ENCODE results near the gene SMURF2. TPM values are rescaled to one million over a fixed set of nuclear protein-coding genes. Genes with fewer than 3 reads are reported as not detected.
"Not testable (repeated sequence)": the region's sequence is repeated elsewhere in the genome, so short reads cannot be mapped to it uniquely, and the experiment has no call there.

The SMURF2 gene
- total RNA-seq, 1 donor from 2014 or later = 78.5 TPM

DNA sequence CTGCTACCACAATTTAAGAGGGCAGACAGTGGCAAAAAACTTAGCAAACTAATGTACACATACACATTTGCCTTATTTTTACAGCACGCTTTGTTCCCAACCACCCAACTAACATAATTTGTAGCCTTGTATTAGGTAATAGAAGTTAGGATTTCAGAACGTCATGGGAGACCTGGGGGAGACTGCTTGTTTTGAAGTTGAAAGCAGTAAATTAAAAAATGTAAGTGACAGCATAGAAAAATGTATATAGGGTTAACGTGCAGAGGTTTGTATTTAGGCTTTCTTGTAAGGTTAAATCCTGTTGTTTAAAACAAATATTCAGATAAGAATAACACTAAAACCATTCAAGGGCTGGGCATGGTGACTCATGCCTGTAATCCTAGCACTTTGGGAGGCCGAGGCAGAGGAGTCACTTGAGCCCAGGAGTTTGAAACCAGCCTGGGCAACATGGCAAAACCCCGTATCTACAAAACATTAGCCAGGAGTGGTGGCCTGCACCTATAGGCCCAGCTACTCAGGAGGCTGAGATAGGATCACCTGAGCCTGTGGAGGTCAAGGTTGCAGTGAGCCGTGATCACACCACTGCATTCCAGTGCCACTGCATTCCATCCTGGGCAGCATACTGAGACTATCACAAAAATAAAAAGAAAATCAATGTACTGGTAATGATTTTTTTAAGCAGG is 2.3 kb upstream of the SMURF2 start:
- not testable (repeated sequence) for DNase-seq

DNA sequence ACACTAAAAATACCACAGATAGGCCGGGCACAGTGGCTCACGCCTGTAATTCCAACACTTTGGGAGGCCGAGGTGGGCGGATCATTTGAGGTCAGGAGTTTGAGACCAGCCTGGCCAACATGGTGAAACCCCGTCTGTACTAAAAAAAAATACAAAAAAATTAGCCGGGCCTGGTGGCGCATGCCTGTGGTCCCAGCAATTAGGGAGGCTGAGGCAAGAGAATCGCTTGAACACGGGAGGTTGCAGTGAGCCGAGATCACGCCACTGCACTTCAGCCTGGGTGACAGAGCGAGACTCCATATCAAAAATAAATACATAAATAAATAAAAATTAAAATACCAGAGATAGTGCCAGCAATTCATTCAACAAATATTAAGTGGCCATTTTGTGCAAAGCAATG is 1.7 kb upstream of the SMURF2 start:
- DNase-seq = not testable (repeated sequence)

DNA sequence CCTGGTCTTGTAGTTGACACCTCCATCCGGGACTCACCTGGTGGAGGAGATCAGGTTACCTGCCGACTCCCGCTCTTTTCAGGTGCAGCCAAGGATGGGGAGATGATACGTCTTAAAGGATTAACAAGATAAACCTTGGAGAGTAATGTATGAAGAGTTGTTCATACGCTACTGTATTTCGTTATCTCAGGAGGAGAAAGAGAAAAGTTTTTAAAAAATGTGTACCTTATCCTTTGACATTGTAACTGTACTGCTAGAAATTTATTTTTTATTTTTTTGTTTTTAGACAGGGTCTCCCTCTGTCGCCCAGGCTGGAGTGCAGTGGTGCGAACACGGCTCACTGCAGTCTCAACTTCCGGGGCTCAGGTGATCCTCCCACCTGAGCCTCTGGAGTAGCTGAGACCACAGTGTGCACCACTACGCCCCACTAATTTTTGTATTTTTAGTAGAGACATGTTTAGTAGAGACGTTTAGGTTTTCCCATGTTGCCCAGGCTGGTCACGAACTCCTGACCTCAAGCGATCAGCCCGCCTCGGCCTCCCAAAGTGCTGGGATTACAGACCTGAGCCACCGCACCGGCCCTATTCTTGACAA is 764 bp upstream of the SMURF2 start:
- no peak for DNase-seq

DNA sequence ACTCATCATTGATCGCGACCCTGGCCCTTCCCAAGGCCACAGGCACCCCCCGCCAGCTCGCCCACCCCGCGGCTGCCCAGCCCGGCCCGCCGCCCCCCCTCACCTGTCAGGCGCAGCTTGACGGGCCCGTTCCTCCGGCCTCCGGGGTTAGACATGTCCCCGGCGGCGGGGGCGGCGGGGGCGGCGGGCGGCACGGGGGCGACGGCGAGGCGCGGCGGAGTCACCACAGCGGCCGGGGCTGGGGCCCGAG is 456 bp downstream of the SMURF2 start:
- no peak for DNase-seq

GRCh38 chr17:64660978-64661725 is 955 bp downstream of the SMURF2 start:
- not testable (repeated sequence) for DNase-seq

DNA sequence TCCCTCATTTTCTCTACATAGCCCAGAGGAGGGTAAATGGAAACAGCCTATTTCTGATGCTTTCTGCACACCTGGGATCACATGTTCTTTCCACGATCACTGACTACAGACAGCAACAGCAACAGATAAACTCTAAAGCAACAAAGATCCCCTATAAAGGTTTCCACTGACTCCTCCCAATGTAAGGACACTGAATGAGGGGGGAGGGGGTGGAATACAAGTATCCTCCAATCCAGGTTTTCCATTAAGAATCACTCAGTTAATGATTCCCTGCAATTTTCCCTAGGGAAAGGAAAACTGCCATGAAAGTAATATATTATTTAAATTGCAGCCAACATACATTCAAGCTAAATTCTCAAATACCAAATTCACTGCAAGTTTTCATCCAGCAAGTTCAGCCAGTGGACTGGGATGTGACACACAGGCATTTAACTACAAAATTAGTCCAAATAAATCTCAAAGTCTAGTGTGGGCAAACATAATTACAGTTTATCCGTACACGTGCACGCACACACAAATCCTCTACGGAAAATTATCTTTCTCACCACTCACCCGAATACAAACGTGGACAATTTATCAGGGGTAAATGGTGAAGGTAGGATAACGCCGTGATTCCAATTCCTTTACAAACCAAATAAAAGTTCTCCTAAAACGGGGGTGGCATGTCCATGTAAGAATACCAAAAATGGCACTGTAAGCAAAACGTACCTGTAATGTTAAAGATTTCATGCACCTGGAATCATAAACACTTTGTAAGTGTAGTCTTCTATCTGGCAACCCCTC is 1.7 kb downstream of the SMURF2 start:
- not testable (repeated sequence) for DNase-seq

GRCh38 chr17:64658931-64659330 is 3.2 kb downstream of the SMURF2 start:
- no peak for DNase-seq

- no peak for DNase-seq
Measured at GRCh38 chr17:64657610-64658125, 4.4 kb downstream of the SMURF2 start.

DNA sequence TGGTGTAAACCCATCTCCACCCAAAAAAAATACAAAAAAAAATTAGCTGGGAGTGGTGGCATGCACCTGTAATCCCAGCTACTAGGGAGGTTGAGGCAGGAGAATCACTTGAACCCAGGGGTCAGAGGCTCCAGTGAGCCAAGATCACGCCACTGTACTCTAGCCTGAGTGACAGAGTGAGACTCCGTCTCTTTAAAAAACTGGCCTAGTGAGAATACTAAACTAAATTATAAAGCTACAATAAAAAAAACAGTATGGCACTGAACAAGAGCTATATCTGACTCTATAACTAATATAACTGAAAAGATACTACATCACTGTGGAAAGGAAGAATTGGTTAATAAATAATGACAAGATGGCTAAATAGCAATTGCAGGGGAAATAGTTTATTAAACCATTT is 6.4 kb downstream of the SMURF2 start:
- DNase-seq = no peak

- DNase-seq = no peak
Measured at GRCh38 chr17:64653985-64654355, 8.1 kb downstream of the SMURF2 start.

DNA sequence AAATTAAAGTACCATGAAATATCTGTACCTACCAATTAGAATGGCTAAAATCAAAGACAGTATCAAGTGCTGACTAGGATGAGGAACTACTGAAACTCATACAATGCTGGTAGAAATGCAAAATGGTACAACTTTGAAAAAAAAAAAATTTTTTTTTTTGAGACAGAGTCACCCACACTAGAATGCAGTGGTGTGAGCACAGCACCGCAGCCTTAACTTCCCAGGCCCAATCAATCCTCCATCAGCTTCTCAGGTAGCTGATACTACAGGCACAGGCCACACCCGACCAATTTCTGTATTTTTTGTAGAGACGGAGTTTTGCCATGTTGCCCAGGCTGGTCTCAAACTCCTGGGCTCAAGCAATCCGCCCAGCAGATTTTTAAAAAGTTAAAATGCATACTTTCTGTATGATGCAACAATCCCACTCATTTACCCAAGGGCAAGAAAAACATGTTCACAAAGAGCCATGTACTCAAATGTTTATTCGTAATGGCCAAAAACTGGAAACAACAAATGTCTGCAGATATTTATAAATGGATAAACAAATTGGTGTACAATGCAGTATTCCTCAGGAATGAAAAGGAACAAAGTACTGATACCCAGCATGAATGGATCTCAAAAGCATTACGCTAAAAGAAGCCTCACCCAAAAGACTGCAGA is 8.7 kb downstream of the SMURF2 start:
- DNase-seq = no peak

DNA sequence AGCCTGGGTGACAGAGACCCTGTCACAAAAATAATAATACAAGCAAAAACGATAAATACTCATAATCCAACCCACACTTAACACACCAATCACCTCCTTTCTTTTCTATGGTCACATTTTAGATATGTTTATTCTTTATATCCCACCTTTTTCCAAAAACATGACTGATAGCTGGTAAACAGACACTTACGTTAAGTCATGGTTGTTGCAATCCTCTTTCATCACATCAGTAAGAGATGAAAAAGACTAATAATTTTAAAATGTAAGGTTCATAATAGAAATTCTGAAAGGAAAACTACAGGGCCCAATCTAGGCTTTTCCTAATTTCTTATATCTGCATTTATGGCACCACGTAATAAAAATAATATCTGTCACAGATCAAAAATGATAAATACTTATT is 10.2 kb downstream of the SMURF2 start:
- DNase-seq = no peak

DNA sequence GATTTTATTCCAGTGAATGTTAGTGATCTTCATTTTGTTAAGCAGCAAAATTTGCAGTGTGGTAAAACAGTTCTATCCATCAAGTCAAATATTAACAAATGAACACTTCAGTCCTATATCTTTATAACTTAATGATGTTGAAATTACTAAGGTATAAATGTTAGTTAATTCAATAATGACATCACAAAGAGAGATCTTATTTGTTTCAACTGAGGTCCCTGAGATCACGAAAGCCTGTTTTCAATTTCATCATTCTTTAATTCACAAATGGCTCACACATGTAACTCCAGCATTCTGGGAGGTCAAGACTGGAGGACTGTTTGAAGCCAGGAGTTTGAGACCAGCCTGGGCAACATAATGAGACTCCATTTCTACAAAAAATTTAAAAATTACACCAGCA is 13.9 kb downstream of the SMURF2 start:
- DNase-seq = no peak

DNA sequence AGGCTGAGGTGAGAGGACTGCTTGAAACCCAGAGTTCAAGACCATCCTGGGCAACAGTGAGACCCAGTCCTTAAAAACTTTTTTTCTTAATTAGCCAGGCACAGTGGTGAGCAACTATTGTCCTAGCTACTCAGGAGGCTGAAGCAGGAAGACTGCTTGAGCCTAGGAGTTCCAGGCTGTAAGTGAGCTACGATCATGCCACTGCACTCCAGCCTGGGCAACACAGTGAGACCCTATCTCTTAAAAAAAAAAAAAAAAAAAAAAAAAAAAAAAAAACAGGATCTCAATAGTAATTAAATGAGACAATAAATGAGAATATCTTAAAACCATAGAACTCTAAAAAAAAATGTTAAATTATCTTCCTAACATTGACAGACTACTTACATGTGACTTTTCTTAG is 14.3 kb downstream of the SMURF2 start:
- no peak for DNase-seq

- DNase-seq = no peak
Measured at GRCh38 chr17:64639516-64639915, 22.6 kb downstream of the SMURF2 start.

DNA sequence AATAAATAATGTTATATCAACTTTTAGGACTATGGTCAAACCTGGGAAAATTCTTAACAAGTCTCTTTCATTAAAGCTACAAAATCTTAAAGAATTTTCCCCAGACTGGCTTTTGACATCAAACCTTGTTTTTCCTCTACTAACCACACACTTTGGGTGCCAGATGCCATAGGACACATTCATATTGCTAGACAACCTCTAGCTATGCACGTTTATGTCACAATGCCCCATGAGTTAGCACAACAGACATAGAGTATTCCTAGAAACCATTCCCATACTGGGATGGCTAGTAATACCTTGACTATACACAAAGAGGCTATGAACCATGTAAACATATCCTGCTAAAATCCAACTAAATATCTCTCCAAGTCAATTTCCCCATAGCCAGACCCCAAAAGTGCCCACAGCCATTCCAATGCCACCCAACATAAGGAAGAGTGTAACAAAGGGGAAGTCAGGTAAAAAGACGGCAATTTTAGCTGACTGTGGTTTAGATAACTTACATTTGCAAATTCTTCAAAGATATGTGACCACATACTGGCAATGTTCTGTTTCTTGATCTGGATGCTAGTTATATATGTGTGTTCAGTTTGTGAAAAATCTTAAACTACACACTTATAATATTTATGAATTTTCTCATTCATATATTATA is 23.4 kb downstream of the SMURF2 start:
- DNase-seq = no peak

- no peak for DNase-seq
Measured at GRCh38 chr17:64635647-64636305, 26.3 kb downstream of the SMURF2 start.

DNA sequence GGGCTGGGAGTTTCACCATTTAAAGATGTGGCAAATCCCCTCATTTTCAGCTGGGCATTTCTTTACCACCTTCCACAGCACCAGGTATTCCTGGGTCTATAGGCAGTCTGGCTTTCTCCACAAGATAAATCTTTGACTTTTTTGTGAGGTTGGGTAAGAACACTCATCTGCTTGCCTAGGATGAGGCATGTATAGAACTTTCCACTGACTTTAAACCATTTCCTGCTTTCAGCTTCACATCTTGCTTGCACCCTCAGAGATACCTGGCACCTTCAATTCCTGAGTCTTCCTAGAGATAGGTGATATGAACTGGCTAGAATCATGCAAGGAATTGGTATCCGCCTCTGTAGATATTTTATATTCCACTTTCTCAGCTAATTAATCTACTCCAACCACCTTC is 27.9 kb downstream of the SMURF2 start:
- no peak for DNase-seq

GRCh38 chr17:64632606-64633005 is 29.5 kb downstream of the SMURF2 start:
- no peak for DNase-seq

DNA sequence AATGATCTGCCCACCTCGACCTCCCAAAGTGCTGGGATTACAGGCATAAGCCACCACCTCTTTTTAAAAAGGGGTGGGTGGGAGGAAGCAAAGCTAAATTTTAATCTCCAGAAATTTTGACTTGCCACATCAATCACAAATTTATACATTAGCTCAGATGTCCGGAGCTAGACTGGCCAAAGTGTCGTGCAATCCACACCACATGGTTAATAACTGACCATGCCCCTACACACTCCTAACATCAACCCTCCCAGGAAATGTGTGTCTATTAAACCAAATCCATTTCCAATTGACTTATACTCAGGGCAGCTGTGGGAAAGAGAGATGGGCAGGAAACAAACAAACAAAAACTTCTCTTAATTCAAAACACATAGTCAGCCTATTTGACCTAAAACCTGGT is 29.9 kb downstream of the SMURF2 start:
- no peak for DNase-seq
